Heart right ventricle (tissue), 16 donors: Measurements from ENCODE around the gene ARHGEF37. TPM values are rescaled to one million over a fixed set of nuclear protein-coding genes. Genes with fewer than 3 reads are reported as not detected.

Experiments used
- ATAC-seq, 8 donors: fragments of 200-7000 bp; cut with Tn5 transposase; one replicate each; pipeline ENCODE4 v1.9.1; 2020; ENCODE audit warnings: mild to moderate bottlenecking in 8 of 8, moderate library complexity in 8 of 8, moderate number of reproducible peaks in 1 of 8
- DNase-seq, 2 donors: peaks; one replicate each; pipeline ENCODE4 v3.0.0-alpha.2; 2020
- H3K27ac ChIP-seq, 10 donors: fragments of 200-600 bp; sonication (generic) in 2 of 10; one replicate each; pipeline versions ENCODE4 v1.5.0 to v1.8.0; 2020 to 2022; ENCODE audit warnings: mild to moderate bottlenecking in 3 of 10
- H3K27me3 ChIP-seq, 7 donors: fragments of 200-600 bp; one replicate each; pipeline ENCODE4 v1.8.0; 2021 to 2022; ENCODE audit warnings: mild to moderate bottlenecking in 2 of 7
- H3K36me3 ChIP-seq, 9 donors: fragments of 200-600 bp; sonication (generic) in 1 of 9; one replicate each; pipeline versions ENCODE4 v1.5.0 to v1.8.0; 2020 to 2022; ENCODE audit warnings: mild to moderate bottlenecking in 2 of 9
- H3K4me1 ChIP-seq, 9 donors: fragments of 200-600 bp; sonication (generic) in 1 of 9; one replicate each; pipeline versions ENCODE4 v1.5.0 to v1.8.0; 2020 to 2022; ENCODE audit warnings: mild to moderate bottlenecking in 4 of 9
- H3K4me3 ChIP-seq, 10 donors: fragments of 200-600 bp; sonication (generic) in 2 of 10; one replicate each; pipeline versions ENCODE4 v1.5.0 to v1.8.0; 2020 to 2022; ENCODE audit warnings: mild to moderate bottlenecking in 7 of 10, moderate library complexity in 2 of 10
- H3K9me3 ChIP-seq, 11 donors: fragments of 200-600 bp in 10 of 11; sonication (generic) in 2 of 11; one replicate each; pipeline versions ENCODE4 v1.5.0 to v1.8.0; 2013 to 2022; ENCODE audit warnings: mild to moderate bottlenecking in 2 of 11, control low read depth in 1 of 11, moderate library complexity in 1 of 11
- WGBS, 2 donors: extraction: QIAGEN DNeasy Blood & Tissue Kit; methylation state at CpG; one replicate each; pipeline ENCODE4 v1.1.7; 2013; ENCODE audit warnings: inconsistent platforms in 1 of 2; 5-methylcytosine and 5-hydroxymethylcytosine counted together
- intact Hi-C, 10 donors: fragments of 100-400 bp; cut with DNase I; formaldehyde crosslinking; loops; one replicate each; pipeline versions ENCODE4 v1.11.1 to v1.14.2; 2022
- polyA plus RNA-seq, 2 donors: library from polyadenylated mRNA; stranded (reverse); fragments of 200-250 nt; gene quantifications; one replicate each; pipeline ENCODE4 v1.2.3, GENCODE V29; 2013
- total RNA-seq, 10 donors: library from RNA; stranded (reverse); fragmentation: NEBNext Ultra II Directional in 3 of 10; extraction: Animal tissue kit (Norgen Biotek cat#: 25700) in 3 of 10; gene quantifications; one replicate each; pipeline versions ENCODE4 v1.2.1 to v1.2.4, GENCODE V29; 2021 to 2023
- TF ChIP-seq, protein P1 (sequence below), 9 donors: fragments of 200-600 bp; sonication (generic) in 2 of 9; IDR thresholded peaks; one replicate each; pipeline versions ENCODE4 v1.5.0 to v1.8.0; 2021 to 2022; ENCODE audit warnings: antibody characterized with exemption in 9 of 9, mild to moderate bottlenecking in 5 of 9, moderate library complexity in 1 of 9
- donor health status: Arrhythmogenic right ventricular cardiomyopathy.
- donor health status: ischemic (EF 13 %, LVEDD 7.1; RV severe dilation, severe dysfunction).
- donor health status: healthy with polysubstance abuse.
- donor health status: DM: no; HTN: yes; CAD: no.
- donor health status: DM: no; HTN: no; CAD: no.
- donor health status: ischemic (EF 25% LVEDD 6.9; RV normal size, moderate dysfunction).
- donor health status: ischemic (EF 25% LVEDD 5.7; RV mildly dilated, moderate dysfunction).
- donor health status: healthy.
- donor health status: DM: yes; HTN: yes; CAD: no.
- donor health status: Ischemic cardiomyopathy.
- donor health status: ischemic (EF 35%, LVEDD 5.7; RV mildly dilated, moderate dysfunction).
- donor health status: nonischemic (EF 11% LVEDD 7.7; RV severe dilation, severe dysfunction).
- donor health status: DM: yes; HTN: yes; CAD: no.
- donor health status: PGD.
- donor health status: ischemic (EF 29% LVEDD 5.4; RV normal size, mild dysfunction).
- donor health status: nonischemic (EF 23%, LVEDD 6.1; RV moderate dilation, normal function).

ARHGEF37 gene
- total and polyA plus RNA-seq, 12 donors, result 4.5 to 31.8 (median 17.1) TPM

DNA sequence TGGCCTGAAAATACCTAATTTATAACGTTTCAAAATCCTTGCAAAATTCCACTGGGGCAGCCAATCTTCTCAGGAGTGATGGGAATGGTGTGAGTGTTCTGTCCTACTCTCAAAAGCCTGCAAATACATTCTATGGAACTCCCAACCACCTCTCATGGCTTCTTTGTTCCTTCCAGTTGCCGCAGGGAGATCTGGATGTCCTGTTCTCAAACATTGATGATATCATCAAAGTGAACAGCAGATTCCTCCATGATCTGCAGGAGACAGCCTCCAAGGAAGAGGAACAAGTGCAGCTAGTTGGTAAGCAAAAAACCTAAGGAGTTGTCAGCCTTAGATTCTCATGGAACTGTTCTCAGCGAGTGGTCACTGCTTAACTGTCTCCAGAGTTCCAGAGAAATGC lies 19.6 kb downstream of the ARHGEF37 start:
- TF ChIP-seq, protein P1, sequence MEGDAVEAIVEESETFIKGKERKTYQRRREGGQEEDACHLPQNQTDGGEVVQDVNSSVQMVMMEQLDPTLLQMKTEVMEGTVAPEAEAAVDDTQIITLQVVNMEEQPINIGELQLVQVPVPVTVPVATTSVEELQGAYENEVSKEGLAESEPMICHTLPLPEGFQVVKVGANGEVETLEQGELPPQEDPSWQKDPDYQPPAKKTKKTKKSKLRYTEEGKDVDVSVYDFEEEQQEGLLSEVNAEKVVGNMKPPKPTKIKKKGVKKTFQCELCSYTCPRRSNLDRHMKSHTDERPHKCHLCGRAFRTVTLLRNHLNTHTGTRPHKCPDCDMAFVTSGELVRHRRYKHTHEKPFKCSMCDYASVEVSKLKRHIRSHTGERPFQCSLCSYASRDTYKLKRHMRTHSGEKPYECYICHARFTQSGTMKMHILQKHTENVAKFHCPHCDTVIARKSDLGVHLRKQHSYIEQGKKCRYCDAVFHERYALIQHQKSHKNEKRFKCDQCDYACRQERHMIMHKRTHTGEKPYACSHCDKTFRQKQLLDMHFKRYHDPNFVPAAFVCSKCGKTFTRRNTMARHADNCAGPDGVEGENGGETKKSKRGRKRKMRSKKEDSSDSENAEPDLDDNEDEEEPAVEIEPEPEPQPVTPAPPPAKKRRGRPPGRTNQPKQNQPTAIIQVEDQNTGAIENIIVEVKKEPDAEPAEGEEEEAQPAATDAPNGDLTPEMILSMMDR (IDR thresholded peaks at IDR 0.05), result no peak
- no peaks in the 10 kb centered on the region for H3K27me3 ChIP-seq
- H3K36me3 ChIP-seq, result peaks cover 0 to 72% (median 14%) of the 10 kb centered on the region in 9 donors
- H3K4me1 ChIP-seq, result peaks cover 4 to 36% (median 15%) of the 10 kb centered on the region in 9 donors
- H3K9me3 ChIP-seq, result peaks cover 0 to 4% (median 0%) of the 10 kb centered on the region in 11 donors
- ATAC-seq, result no peak
- intact Hi-C loops, result no loop called here
- 82 to 85% methylated on average over 3 of the region's 3 CpGs for WGBS, 2 donors
- DNase-seq, result no peak
- H3K4me3 ChIP-seq, result no peak overlapping the region
- no peak overlapping the region for H3K27ac ChIP-seq

DNA sequence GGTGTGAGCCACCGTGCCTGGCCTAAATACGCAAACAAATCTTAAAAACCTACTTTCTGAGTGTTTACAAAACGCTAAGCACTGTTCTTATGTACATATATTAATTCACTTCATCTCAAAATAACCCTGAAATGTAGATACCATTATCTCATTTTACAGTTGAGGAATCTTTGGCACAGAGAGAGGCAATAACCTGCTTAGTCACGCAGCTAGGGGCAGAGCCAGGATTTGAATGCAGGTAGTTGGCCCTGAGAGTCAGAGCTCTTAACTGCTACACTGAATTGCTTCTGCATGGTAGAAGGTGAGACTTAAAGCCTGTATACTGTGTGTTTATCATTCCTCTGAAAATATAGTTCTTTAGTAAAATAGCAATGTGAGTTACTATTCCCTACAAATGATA lies 21.9 kb downstream of the ARHGEF37 start:
- WGBS, 2 donors, result 89 to 92% methylated on average over 4 of the region's 4 CpGs
- Histone ChIP-seq H3K27ac (no peak overlapping the region), H3K4me3 (no peak overlapping the region), H3K36me3 (peaks cover 0 to 80% (median 14%) of the 10 kb centered on the region in 9 donors), H3K9me3 (no peaks in the 10 kb centered on the region), H3K27me3 (no peaks in the 10 kb centered on the region), H3K4me1 (peaks cover 0 to 22% (median 9%) of the 10 kb centered on the region in 9 donors)
- ATAC-seq (no peak), DNase-seq (no peak)
- TF ChIP-seq, protein P1 (IDR thresholded peaks at IDR 0.05), result no peak
- intact Hi-C loops, result no loop called here

DNA sequence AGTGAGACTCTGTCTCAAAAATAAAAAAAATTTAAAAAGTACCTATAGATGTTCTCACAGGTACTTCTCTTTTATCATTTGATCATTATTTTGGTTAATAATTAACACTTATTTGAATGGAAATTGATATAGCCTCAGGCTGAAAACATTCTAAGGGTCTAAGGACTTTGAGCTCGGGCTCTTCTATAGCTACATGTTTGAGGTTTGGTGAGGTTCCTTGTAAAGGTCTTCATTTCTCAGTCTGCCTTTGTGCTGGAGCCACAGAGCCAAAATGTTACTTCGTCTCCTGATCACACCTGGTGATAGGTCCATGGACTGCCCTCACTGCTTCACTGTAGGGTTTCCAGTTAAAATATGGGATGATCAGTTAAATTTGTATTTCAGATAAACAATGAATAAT lies 22.6 kb downstream of the ARHGEF37 start:
- intact Hi-C loops, result no loop called here
- TF ChIP-seq, protein P1 (IDR thresholded peaks at IDR 0.05), result no peak
- Histone ChIP-seq H3K27ac (no peak overlapping the region), H3K9me3 (no peaks in the 10 kb centered on the region), H3K27me3 (no peaks in the 10 kb centered on the region), H3K4me3 (no peak overlapping the region), H3K4me1 (peaks cover 0 to 18% (median 9%) of the 10 kb centered on the region in 9 donors), H3K36me3 (peaks cover 0 to 82% (median 14%) of the 10 kb centered on the region in 9 donors)
- ATAC-seq, result no peak
- WGBS, 2 donors, result 95 to 98% methylated on average over 2 of the region's 2 CpGs
- DNase-seq, result no peak

DNA sequence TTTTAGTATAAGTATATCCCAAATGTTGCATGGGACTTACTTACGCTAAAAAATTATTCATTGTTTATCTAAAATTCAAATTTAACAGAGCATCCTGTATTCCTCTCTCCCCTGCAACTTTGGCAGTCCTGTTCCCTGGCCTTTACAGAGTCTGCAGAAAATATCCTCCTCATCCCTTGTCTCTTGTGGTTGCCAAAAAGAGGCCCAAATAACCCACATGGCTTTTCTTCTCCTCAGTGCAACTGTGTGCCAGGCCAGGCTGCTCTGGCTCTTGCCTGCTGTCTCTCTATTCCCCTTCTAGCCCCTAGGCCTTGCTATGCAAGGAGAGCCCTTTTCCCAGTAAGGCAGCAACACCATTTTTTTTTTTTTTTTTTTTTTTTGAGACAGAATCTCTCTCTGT lies 23.0 kb downstream of the ARHGEF37 start:
- Histone ChIP-seq H3K4me3 (no peak overlapping the region), H3K27me3 (no peaks in the 10 kb centered on the region), H3K4me1 (peaks cover 0 to 15% (median 9%) of the 10 kb centered on the region in 9 donors), H3K27ac (no peak overlapping the region), H3K9me3 (peaks cover 0 to under 1% (median 0%) of the 10 kb centered on the region in 11 donors), H3K36me3 (peaks cover 0 to 82% (median 17%) of the 10 kb centered on the region in 9 donors)
- no peak for ATAC-seq
- 100% methylated on average over 1 of the region's 1 CpG for WGBS, 2 donors
- DNase-seq, result no peak
- TF ChIP-seq, protein P1 (IDR thresholded peaks at IDR 0.05), result no peak
- intact Hi-C loops, result no loop called here
